Adrenal gland (tissue), 5 donors: ENCODE results near the gene KRTAP10-3.

Source experiments
- POLR2A ChIP-seq, 2 donors: fragments of 450-650 bp; IDR thresholded peaks; one replicate each; pipeline ENCODE4 v1.6.1; 2017; ENCODE audit warnings: antibody characterized with exemption in 2 of 2, mild to moderate bottlenecking in 2 of 2, moderate library complexity in 1 of 2
- TF ChIP-seq, protein P1 (sequence below), 6 experiments: fragments of 450-650 bp in 4 of 6; fragments of 200-600 bp in 2 of 6; sonication (generic) in 1 of 6; IDR thresholded peaks; 1 replicate in 5 of 6; 2 replicates in 1 of 6; pipeline versions ENCODE4 v1.5.1 to v1.8.0; 2016 to 2021; ENCODE audit warnings: antibody characterized with exemption in 6 of 6, mild to moderate bottlenecking in 2 of 6, moderate library complexity in 1 of 6
- donor health status: DM: no; HTN: no; CAD: no.

DNA sequence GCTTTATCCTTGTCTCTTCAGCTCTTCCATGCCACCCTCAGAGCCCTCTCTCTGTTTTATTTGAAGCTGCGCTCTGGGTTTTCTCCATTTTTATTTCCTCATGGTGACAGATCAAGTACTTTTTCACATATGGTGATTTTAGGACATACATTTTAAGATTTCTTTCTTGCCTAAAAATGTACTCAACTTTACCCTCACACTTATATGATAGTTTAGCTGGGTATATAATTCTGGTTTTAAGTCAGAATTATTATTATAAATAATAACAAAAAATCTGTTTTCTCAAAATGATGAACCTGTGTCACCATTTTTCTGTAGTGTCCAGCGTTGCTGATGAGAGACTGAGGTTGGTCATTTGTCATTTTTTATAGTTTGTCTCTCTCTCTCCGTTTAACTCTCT, 22.6 kb upstream of the KRTAP10-3 start:
- TF ChIP-seq, protein P1, sequence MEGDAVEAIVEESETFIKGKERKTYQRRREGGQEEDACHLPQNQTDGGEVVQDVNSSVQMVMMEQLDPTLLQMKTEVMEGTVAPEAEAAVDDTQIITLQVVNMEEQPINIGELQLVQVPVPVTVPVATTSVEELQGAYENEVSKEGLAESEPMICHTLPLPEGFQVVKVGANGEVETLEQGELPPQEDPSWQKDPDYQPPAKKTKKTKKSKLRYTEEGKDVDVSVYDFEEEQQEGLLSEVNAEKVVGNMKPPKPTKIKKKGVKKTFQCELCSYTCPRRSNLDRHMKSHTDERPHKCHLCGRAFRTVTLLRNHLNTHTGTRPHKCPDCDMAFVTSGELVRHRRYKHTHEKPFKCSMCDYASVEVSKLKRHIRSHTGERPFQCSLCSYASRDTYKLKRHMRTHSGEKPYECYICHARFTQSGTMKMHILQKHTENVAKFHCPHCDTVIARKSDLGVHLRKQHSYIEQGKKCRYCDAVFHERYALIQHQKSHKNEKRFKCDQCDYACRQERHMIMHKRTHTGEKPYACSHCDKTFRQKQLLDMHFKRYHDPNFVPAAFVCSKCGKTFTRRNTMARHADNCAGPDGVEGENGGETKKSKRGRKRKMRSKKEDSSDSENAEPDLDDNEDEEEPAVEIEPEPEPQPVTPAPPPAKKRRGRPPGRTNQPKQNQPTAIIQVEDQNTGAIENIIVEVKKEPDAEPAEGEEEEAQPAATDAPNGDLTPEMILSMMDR (IDR thresholded peaks at IDR 0.05), result no peak
- no peak for TF ChIP-seq POLR2A (IDR thresholded peaks at IDR 0.05)
